Measurements from ENCODE around the gene TMPRSS6. TPM values are rescaled to one million over a fixed set of nuclear protein-coding genes. Genes with fewer than 3 reads are reported as not detected.

TMPRSS6 gene
- total RNA-seq, 1 experiment from 2014 or later: 0.39 TPM

DNA sequence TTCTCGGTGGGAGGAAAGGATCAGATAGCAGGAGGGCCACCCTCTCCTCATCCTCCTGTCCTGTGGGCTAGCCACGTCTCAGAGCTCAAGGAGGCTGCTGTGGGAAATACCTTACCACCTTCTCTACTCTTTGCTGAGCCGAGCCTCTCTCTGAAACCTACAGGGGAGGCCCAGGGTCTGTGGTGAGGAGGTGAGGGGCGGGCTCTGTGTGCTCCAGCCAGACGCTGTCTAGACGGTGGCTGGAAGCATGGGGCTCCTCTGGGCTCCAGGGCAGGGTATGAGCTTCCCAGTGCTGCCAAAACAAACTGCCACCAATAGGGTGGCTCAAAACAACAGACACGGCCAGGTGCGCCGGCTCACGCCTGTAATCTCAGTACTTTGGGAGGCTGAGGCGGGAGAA is 5.5 kb upstream of the TMPRSS6 start:
- no peak for TF ChIP-seq ZFX (IDR thresholded peaks at IDR 0.05)
- TF ChIP-seq EGR1 (IDR thresholded peaks at IDR 0.05; ENCODE audit: low read depth): no peak
- TF ChIP-seq CBX3 (IDR thresholded peaks at IDR 0.05; ENCODE audit: low read depth): no peak
- TF ChIP-seq, protein P1, sequence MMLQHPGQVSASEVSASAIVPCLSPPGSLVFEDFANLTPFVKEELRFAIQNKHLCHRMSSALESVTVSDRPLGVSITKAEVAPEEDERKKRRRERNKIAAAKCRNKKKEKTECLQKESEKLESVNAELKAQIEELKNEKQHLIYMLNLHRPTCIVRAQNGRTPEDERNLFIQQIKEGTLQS (IDR thresholded peaks at IDR 0.05): no peak
- TF ChIP-seq TCF7L2 (IDR thresholded peaks at IDR 0.05; ENCODE audit: borderline replicate concordance, extremely low read depth, insufficient read depth, insufficient read length): no peak
- no peak for TF ChIP-seq SIN3A (IDR thresholded peaks at IDR 0.05; ENCODE audit: low read depth)
- TF ChIP-seq EZH2phosphoT487 (IDR thresholded peaks at IDR 0.05; ENCODE audit: borderline replicate concordance): no peak
- TF ChIP-seq POLR2AphosphoS5 (IDR thresholded peaks at IDR 0.05; ENCODE audit: low read depth, low read length): no peak
- TF ChIP-seq, protein P2, sequence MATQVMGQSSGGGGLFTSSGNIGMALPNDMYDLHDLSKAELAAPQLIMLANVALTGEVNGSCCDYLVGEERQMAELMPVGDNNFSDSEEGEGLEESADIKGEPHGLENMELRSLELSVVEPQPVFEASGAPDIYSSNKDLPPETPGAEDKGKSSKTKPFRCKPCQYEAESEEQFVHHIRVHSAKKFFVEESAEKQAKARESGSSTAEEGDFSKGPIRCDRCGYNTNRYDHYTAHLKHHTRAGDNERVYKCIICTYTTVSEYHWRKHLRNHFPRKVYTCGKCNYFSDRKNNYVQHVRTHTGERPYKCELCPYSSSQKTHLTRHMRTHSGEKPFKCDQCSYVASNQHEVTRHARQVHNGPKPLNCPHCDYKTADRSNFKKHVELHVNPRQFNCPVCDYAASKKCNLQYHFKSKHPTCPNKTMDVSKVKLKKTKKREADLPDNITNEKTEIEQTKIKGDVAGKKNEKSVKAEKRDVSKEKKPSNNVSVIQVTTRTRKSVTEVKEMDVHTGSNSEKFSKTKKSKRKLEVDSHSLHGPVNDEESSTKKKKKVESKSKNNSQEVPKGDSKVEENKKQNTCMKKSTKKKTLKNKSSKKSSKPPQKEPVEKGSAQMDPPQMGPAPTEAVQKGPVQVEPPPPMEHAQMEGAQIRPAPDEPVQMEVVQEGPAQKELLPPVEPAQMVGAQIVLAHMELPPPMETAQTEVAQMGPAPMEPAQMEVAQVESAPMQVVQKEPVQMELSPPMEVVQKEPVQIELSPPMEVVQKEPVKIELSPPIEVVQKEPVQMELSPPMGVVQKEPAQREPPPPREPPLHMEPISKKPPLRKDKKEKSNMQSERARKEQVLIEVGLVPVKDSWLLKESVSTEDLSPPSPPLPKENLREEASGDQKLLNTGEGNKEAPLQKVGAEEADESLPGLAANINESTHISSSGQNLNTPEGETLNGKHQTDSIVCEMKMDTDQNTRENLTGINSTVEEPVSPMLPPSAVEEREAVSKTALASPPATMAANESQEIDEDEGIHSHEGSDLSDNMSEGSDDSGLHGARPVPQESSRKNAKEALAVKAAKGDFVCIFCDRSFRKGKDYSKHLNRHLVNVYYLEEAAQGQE (IDR thresholded peaks at IDR 0.05; ENCODE audit: low read depth): no peak
- TF ChIP-seq, protein P3, sequence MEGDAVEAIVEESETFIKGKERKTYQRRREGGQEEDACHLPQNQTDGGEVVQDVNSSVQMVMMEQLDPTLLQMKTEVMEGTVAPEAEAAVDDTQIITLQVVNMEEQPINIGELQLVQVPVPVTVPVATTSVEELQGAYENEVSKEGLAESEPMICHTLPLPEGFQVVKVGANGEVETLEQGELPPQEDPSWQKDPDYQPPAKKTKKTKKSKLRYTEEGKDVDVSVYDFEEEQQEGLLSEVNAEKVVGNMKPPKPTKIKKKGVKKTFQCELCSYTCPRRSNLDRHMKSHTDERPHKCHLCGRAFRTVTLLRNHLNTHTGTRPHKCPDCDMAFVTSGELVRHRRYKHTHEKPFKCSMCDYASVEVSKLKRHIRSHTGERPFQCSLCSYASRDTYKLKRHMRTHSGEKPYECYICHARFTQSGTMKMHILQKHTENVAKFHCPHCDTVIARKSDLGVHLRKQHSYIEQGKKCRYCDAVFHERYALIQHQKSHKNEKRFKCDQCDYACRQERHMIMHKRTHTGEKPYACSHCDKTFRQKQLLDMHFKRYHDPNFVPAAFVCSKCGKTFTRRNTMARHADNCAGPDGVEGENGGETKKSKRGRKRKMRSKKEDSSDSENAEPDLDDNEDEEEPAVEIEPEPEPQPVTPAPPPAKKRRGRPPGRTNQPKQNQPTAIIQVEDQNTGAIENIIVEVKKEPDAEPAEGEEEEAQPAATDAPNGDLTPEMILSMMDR (IDR thresholded peaks at IDR 0.05 in 2 of 3, conservative IDR thresholded peaks at IDR 0.05 in 1 of 3; ENCODE audit: borderline replicate concordance in 1 of 3, insufficient read depth in 1 of 3, low read depth in 2 of 3, low read length in 2 of 3): no peak
- TF ChIP-seq, protein P4, sequence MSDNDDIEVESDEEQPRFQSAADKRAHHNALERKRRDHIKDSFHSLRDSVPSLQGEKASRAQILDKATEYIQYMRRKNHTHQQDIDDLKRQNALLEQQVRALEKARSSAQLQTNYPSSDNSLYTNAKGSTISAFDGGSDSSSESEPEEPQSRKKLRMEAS (IDR thresholded peaks at IDR 0.05): no peak
- TF ChIP-seq, protein P5, sequence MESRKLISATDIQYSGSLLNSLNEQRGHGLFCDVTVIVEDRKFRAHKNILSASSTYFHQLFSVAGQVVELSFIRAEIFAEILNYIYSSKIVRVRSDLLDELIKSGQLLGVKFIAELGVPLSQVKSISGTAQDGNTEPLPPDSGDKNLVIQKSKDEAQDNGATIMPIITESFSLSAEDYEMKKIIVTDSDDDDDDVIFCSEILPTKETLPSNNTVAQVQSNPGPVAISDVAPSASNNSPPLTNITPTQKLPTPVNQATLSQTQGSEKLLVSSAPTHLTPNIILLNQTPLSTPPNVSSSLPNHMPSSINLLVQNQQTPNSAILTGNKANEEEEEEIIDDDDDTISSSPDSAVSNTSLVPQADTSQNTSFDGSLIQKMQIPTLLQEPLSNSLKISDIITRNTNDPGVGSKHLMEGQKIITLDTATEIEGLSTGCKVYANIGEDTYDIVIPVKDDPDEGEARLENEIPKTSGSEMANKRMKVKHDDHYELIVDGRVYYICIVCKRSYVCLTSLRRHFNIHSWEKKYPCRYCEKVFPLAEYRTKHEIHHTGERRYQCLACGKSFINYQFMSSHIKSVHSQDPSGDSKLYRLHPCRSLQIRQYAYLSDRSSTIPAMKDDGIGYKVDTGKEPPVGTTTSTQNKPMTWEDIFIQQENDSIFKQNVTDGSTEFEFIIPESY (IDR thresholded peaks at IDR 0.05; ENCODE audit: extremely low read depth, insufficient replicate concordance, low read length): no peak
- TF ChIP-seq SP1 (IDR thresholded peaks at IDR 0.05; ENCODE audit: low read depth): no peak
- no peak for TF ChIP-seq FOSL1 (IDR thresholded peaks at IDR 0.05; ENCODE audit: low read depth)
- no peak for TF ChIP-seq ZNF274 (IDR thresholded peaks at IDR 0.05; ENCODE audit: low read depth, low read length)
- TF ChIP-seq YY1 (IDR thresholded peaks at IDR 0.05; ENCODE audit: extremely low read depth, insufficient replicate concordance, low read depth, low read length): no peak
- TF ChIP-seq ELF1 (IDR thresholded peaks at IDR 0.05; ENCODE audit: borderline replicate concordance, low read depth): no peak
- TF ChIP-seq RAD21 (IDR thresholded peaks at IDR 0.05; ENCODE audit: low read depth): no peak
- no peak for TF ChIP-seq POLR2A (IDR thresholded peaks at IDR 0.05; ENCODE audit: borderline replicate concordance, extremely low read depth, insufficient read depth, insufficient read length)
- intact Hi-C loops (cut with micrococcal nuclease): no loop called here
- no peaks in the 10 kb centered on the region for H3K9me3 ChIP-seq (ENCODE audit: control insufficient read depth in 1 of 2, insufficient read depth in 1 of 2, low read depth in 1 of 2, low read length in 2 of 2)
- H3K79me2 ChIP-seq (ENCODE audit: insufficient read depth, low read length): no peaks in the 10 kb centered on the region
- H3K4me1 ChIP-seq (ENCODE audit: control insufficient read depth in 1 of 2, insufficient read depth in 2 of 2, low read length in 2 of 2): no peaks in the 10 kb centered on the region
- H3K27ac ChIP-seq (ENCODE audit: low read depth, low read length): no peak overlapping the region
- H3K36me3 ChIP-seq (ENCODE audit: control insufficient read depth in 1 of 2, insufficient read depth in 2 of 2, low read length in 2 of 2): no peaks in the 10 kb centered on the region
- H2AFZ ChIP-seq (ENCODE audit: low read depth, low read length, poor library complexity, severe bottlenecking): no peak overlapping the region
- ChIA-PET POLR2A (no interaction called here), CTCF (no interaction called here), RAD21 (ENCODE audit: low non-redundant PET in 1 of 2, low total read pairs in 2 of 2, uncharacterized antibody in 2 of 2, unreplicated experiment in 2 of 2) (no interaction called here)
- H3K27me3 ChIP-seq (ENCODE audit: insufficient read depth, low read length): no peaks in the 10 kb centered on the region
- ATAC-seq (no peak), DNase-seq (ENCODE audit: low read depth, low spot score) (no peak)
- no peaks in the 10 kb centered on the region for H4K20me1 ChIP-seq (ENCODE audit: insufficient read depth)
- no peaks in the 10 kb centered on the region for H3K9me2 ChIP-seq (ENCODE audit: insufficient read depth)
- H3K4me3 ChIP-seq (replicated peaks in 1 of 2; ENCODE audit: low read depth in 1 of 2, low read length in 2 of 2): no peak overlapping the region
- no peak overlapping the region for H3K9ac ChIP-seq (ENCODE audit: low read length)
- no peak overlapping the region for H3K4me2 ChIP-seq (ENCODE audit: low read length)
- no TSS peak for BruUV-seq (replicated peaks)

All from HCT116 (cell line).